Trophoblast cell (in vitro differentiated cells and primary cell): Measurements from ENCODE around the gene UGT1A1.

Source experiments
- DNase-seq, 2 donors: peaks; one replicate each; pipeline ENCODE4 v3.0.0-alpha.2; 2016
- H2AFZ ChIP-seq: 2 replicates; pipeline ENCODE4 v1.6.1; 2013; ENCODE audit warnings: low read length, moderate library complexity, mild to moderate bottlenecking; ENCODE audit not compliant: insufficient read depth, poor library complexity
- H2AK5ac ChIP-seq: 2 replicates; pipeline ENCODE4 v1.6.1; 2013; ENCODE audit warnings: mild to moderate bottlenecking, low read length
- H2BK120ac ChIP-seq: 2 replicates; pipeline ENCODE4 v1.6.1; 2013; ENCODE audit warnings: low read length, mild to moderate bottlenecking, moderate library complexity; ENCODE audit not compliant: insufficient read depth, poor library complexity
- H2BK12ac ChIP-seq: 2 replicates; pipeline ENCODE4 v1.6.1; 2013; ENCODE audit warnings: mild to moderate bottlenecking, low read length, moderate library complexity
- H2BK5ac ChIP-seq: 2 replicates; pipeline ENCODE4 v1.6.1; 2013; ENCODE audit warnings: low read length, low read depth, moderate library complexity, mild to moderate bottlenecking; ENCODE audit not compliant: poor library complexity
- H3K14ac ChIP-seq: 2 replicates; pipeline ENCODE4 v1.6.1; 2013; ENCODE audit warnings: mild to moderate bottlenecking, low read length
- H3K18ac ChIP-seq: 2 replicates; pipeline ENCODE4 v1.6.1; 2013; ENCODE audit warnings: mild to moderate bottlenecking, low read length
- H3K23ac ChIP-seq: 2 replicates; pipeline ENCODE4 v1.6.1; 2013; ENCODE audit warnings: low read length
- H3K27ac ChIP-seq: 2 replicates; pipeline ENCODE4 v1.5.1; 2013; ENCODE audit warnings: low read depth, mild to moderate bottlenecking, inconsistent platforms, low read length, moderate library complexity
- H3K27me3 ChIP-seq: 2 replicates; pipeline ENCODE4 v1.6.1; 2013; ENCODE audit warnings: inconsistent platforms, mild to moderate bottlenecking, low read length, moderate library complexity; ENCODE audit not compliant: insufficient read depth
- H3K36me3 ChIP-seq, 2 experiments: 1 replicate in 1 of 2; 2 replicates in 1 of 2; pipeline ENCODE4 v1.6.1; 2013; ENCODE audit warnings: low read length in 2 of 2, mild to moderate bottlenecking in 2 of 2, moderate library complexity in 1 of 2; ENCODE audit not compliant: insufficient read depth in 2 of 2, control insufficient read depth in 1 of 2
- H3K4ac ChIP-seq: 2 replicates; pipeline ENCODE4 v1.6.1; 2013; ENCODE audit warnings: low read depth, mild to moderate bottlenecking, low read length, moderate library complexity
- H3K4me1 ChIP-seq, 2 experiments: 1 replicate in 1 of 2; 2 replicates in 1 of 2; pipeline ENCODE4 v1.6.1; 2013; ENCODE audit warnings: low read length in 2 of 2, mild to moderate bottlenecking in 2 of 2, moderate library complexity in 1 of 2; ENCODE audit not compliant: insufficient read depth in 2 of 2, control insufficient read depth in 1 of 2
- H3K4me2 ChIP-seq: 2 replicates; pipeline ENCODE4 v1.6.1; 2013; ENCODE audit warnings: inconsistent platforms, mild to moderate bottlenecking, low read length, moderate library complexity
- H3K4me3 ChIP-seq: 2 replicates; pipeline ENCODE4 v1.5.1; 2013; ENCODE audit warnings: mild to moderate bottlenecking, low read depth, low read length, inconsistent platforms
- H3K79me1 ChIP-seq: one replicate; pipeline ENCODE4 v1.6.1; 2013; ENCODE audit warnings: low read length
- H3K79me2 ChIP-seq: 2 replicates; pipeline ENCODE4 v1.6.1; 2013; ENCODE audit warnings: low read length, mild to moderate bottlenecking; ENCODE audit not compliant: control insufficient read depth, insufficient read depth, poor library complexity
- H3K9ac ChIP-seq: 2 replicates; pipeline ENCODE4 v1.6.1; 2013; ENCODE audit warnings: mild to moderate bottlenecking, low read length
- H3K9me3 ChIP-seq: 2 replicates; pipeline ENCODE4 v1.6.1; 2013; ENCODE audit warnings: low read depth, mild to moderate bottlenecking, control low read depth, inconsistent platforms, low read length; ENCODE audit not compliant: insufficient read depth
- H4K12ac ChIP-seq: 2 replicates; pipeline ENCODE4 v1.6.1; 2013; ENCODE audit warnings: low read depth, mild to moderate bottlenecking, low read length, moderate library complexity
- H4K8ac ChIP-seq: 2 replicates; pipeline ENCODE4 v1.6.1; 2013; ENCODE audit warnings: low read depth, mild to moderate bottlenecking, low read length, moderate library complexity
- H4K91ac ChIP-seq: one replicate; pipeline ENCODE4 v1.6.1; 2013; ENCODE audit warnings: low read depth, mild to moderate bottlenecking, low read length, moderate library complexity
- WGBS: extraction: QIAGEN DNeasy Blood & Tissue Kit; methylation state at CpG from one replicate; pipeline ENCODE4 v1.1.7; 2013; ENCODE audit warnings: missing lambda C conversion rate; ENCODE audit not compliant: insufficient read length, insufficient coverage; ENCODE audit errors: extremely low coverage; 5-methylcytosine and 5-hydroxymethylcytosine counted together

The UGT1A1 gene

GRCh38 chr2:233796254-233796653 is 36.2 kb downstream of the UGT1A1 start:
- no peaks in the 10 kb centered on the region for H3K27me3 ChIP-seq
- H3K79me2 ChIP-seq = no peaks in the 10 kb centered on the region
- no peak overlapping the region for H3K23ac ChIP-seq
- no peak overlapping the region for H2AK5ac ChIP-seq
- no peak overlapping the region for H3K18ac ChIP-seq
- no peak for DNase-seq
- H2AFZ ChIP-seq = no peak overlapping the region
- H4K12ac ChIP-seq = no peak overlapping the region
- no peak overlapping the region for H4K91ac ChIP-seq
- H2BK5ac ChIP-seq = no peak overlapping the region
- no peak overlapping the region for H2BK120ac ChIP-seq
- H3K4me1 ChIP-seq = no peaks in the 10 kb centered on the region
- H2BK12ac ChIP-seq = no peak overlapping the region
- no peak overlapping the region for H3K14ac ChIP-seq
- H3K9me3 ChIP-seq = peaks cover 15% of the 10 kb centered on the region
- no peak overlapping the region for H4K8ac ChIP-seq
- no peak overlapping the region for H3K4me3 ChIP-seq
- no peak overlapping the region for H3K27ac ChIP-seq
- no peaks in the 10 kb centered on the region for H3K79me1 ChIP-seq
- H3K4me2 ChIP-seq = no peak overlapping the region
- WGBS = no CpG with 5 or more reads among the region's 9 CpGs
- H3K36me3 ChIP-seq = no peaks in the 10 kb centered on the region
- no peak overlapping the region for H3K4ac ChIP-seq
- H3K9ac ChIP-seq = no peak overlapping the region

GRCh38 chr2:233798335-233799086 is 38.4 kb downstream of the UGT1A1 start:
- Histone ChIP-seq H3K4me3 (no peak overlapping the region), H3K4ac (no peak overlapping the region), H2BK12ac (no peak overlapping the region), H2BK120ac (no peak overlapping the region), H3K9ac (no peak overlapping the region), H3K27ac (no peak overlapping the region), H2BK5ac (no peak overlapping the region), H2AFZ (no peak overlapping the region), H3K4me1 (no peaks in the 10 kb centered on the region), H3K18ac (no peak overlapping the region), H3K79me2 (no peaks in the 10 kb centered on the region), H2AK5ac (no peak overlapping the region), H3K36me3 (no peaks in the 10 kb centered on the region), H3K9me3 (peaks cover 15% of the 10 kb centered on the region), H3K23ac (no peak overlapping the region), H3K79me1 (no peaks in the 10 kb centered on the region), H4K8ac (no peak overlapping the region), H3K27me3 (no peaks in the 10 kb centered on the region), H4K12ac (no peak overlapping the region), H4K91ac (no peak overlapping the region), H3K4me2 (no peak overlapping the region), H3K14ac (no peak overlapping the region)
- no CpG with 5 or more reads among the region's 14 CpGs for WGBS
- no peak for DNase-seq

GRCh38 chr2:233799087-233799665 is 39.1 kb downstream of the UGT1A1 start:
- H2BK12ac ChIP-seq = no peak overlapping the region
- H3K23ac ChIP-seq = no peak overlapping the region
- H2AFZ ChIP-seq = no peak overlapping the region
- H3K18ac ChIP-seq = no peak overlapping the region
- H3K4ac ChIP-seq = no peak overlapping the region
- H3K4me3 ChIP-seq = no peak overlapping the region
- no peaks in the 10 kb centered on the region for H3K27me3 ChIP-seq
- H3K27ac ChIP-seq = no peak overlapping the region
- H3K9ac ChIP-seq = no peak overlapping the region
- no CpG with 5 or more reads among the region's 7 CpGs for WGBS
- H4K12ac ChIP-seq = no peak overlapping the region
- H2BK5ac ChIP-seq = no peak overlapping the region
- no peak overlapping the region for H4K8ac ChIP-seq
- H2AK5ac ChIP-seq = no peak overlapping the region
- H3K36me3 ChIP-seq = no peaks in the 10 kb centered on the region
- no peak overlapping the region for H3K4me2 ChIP-seq
- H3K9me3 ChIP-seq = peaks cover 14% of the 10 kb centered on the region
- no peaks in the 10 kb centered on the region for H3K4me1 ChIP-seq
- no peak overlapping the region for H3K14ac ChIP-seq
- DNase-seq = no peak
- H4K91ac ChIP-seq = no peak overlapping the region
- H2BK120ac ChIP-seq = no peak overlapping the region
- no peaks in the 10 kb centered on the region for H3K79me2 ChIP-seq
- H3K79me1 ChIP-seq = no peaks in the 10 kb centered on the region

DNA sequence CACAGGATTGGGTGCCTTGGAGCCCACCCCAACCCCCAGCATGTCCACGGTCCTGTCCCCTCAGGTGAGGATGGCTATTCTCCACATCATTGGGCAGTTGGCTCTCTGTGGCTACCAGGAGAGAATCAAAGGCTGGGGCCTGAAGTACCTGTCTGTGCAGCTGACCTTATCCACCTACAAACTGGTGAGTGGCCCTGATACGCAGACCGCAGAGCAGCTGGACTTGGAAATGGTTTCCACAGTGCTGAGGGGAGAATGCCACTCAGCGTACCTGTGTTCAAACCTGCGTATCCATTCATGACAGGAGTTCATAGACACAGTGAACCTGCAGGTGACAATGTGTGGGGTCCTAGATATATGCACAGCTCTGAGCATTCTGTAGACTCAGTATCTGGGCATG is 39.6 kb downstream of the UGT1A1 start:
- H3K9me3 ChIP-seq = peaks cover 15% of the 10 kb centered on the region
- H2BK120ac ChIP-seq = no peak overlapping the region
- no peak overlapping the region for H3K23ac ChIP-seq
- no peak overlapping the region for H2BK5ac ChIP-seq
- H3K14ac ChIP-seq = no peak overlapping the region
- H4K91ac ChIP-seq = no peak overlapping the region
- no peak overlapping the region for H3K4me2 ChIP-seq
- H2AFZ ChIP-seq = no peak overlapping the region
- H3K4ac ChIP-seq = no peak overlapping the region
- no peak overlapping the region for H4K12ac ChIP-seq
- H3K79me1 ChIP-seq = no peaks in the 10 kb centered on the region
- H3K4me1 ChIP-seq = no peaks in the 10 kb centered on the region
- no peak overlapping the region for H3K18ac ChIP-seq
- DNase-seq = no peak
- H3K36me3 ChIP-seq = no peaks in the 10 kb centered on the region
- no peak overlapping the region for H3K27ac ChIP-seq
- H3K4me3 ChIP-seq = no peak overlapping the region
- no peak overlapping the region for H4K8ac ChIP-seq
- no peak overlapping the region for H2BK12ac ChIP-seq
- no peak overlapping the region for H3K9ac ChIP-seq
- no peaks in the 10 kb centered on the region for H3K27me3 ChIP-seq
- no peak overlapping the region for H2AK5ac ChIP-seq
- no peaks in the 10 kb centered on the region for H3K79me2 ChIP-seq
- WGBS = no CpG with 5 or more reads among the region's 5 CpGs
